ENCODE measurements around the gene KCNK16. TPM values are rescaled to one million over a fixed set of nuclear protein-coding genes. Genes with fewer than 3 reads are reported as not detected.
"Not testable (repeated sequence)": the region's sequence is repeated elsewhere in the genome, so short reads cannot be mapped to it uniquely, and the experiment has no call there.

The KCNK16 gene
- polyA plus RNA-seq, 1 experiment, result not detected

DNA sequence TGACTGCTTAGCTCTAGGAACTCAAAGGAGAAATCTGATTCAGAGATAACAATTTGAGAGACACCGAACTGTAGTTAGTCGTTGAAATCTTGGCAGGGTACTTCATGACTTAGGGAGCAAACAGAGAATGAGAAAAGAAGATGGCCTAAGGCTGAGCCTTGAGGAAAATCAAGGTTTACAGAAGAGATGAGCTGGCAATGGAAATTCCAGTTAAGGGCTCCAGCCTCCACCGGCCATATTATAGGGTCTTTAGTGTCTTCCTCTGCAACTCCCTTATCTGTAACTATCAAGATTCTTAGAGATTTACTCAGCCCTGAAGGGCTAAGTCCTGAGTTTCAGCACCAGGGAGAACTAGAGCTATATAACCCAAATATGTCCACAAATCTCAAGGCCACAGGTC is 34.9 kb downstream of the KCNK16 start:
- TF ChIP-seq, protein P1, sequence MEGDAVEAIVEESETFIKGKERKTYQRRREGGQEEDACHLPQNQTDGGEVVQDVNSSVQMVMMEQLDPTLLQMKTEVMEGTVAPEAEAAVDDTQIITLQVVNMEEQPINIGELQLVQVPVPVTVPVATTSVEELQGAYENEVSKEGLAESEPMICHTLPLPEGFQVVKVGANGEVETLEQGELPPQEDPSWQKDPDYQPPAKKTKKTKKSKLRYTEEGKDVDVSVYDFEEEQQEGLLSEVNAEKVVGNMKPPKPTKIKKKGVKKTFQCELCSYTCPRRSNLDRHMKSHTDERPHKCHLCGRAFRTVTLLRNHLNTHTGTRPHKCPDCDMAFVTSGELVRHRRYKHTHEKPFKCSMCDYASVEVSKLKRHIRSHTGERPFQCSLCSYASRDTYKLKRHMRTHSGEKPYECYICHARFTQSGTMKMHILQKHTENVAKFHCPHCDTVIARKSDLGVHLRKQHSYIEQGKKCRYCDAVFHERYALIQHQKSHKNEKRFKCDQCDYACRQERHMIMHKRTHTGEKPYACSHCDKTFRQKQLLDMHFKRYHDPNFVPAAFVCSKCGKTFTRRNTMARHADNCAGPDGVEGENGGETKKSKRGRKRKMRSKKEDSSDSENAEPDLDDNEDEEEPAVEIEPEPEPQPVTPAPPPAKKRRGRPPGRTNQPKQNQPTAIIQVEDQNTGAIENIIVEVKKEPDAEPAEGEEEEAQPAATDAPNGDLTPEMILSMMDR (IDR thresholded peaks at IDR 0.05; ENCODE audit: insufficient read depth, low read depth, low read length), result no peak
- ChIA-PET CTCF (interaction anchor here (1.1 kb wide), 1 partner anchor 13 kb away, joined by 3 read pairs; no protein-coding TSS in a partner anchor), POLR2A (no interaction called here)
- Histone ChIP-seq H3K4me3 (ENCODE audit: low read depth, low read length) (no peak overlapping the region), H3K36me3 (ENCODE audit: control insufficient read depth, insufficient read depth, low read length) (no peaks in the 10 kb centered on the region), H3K27me3 (ENCODE audit: control insufficient read depth, insufficient read depth, low read length) (no peaks in the 10 kb centered on the region)
- DNase-seq (ENCODE audit: low read depth), result no peak

DNA sequence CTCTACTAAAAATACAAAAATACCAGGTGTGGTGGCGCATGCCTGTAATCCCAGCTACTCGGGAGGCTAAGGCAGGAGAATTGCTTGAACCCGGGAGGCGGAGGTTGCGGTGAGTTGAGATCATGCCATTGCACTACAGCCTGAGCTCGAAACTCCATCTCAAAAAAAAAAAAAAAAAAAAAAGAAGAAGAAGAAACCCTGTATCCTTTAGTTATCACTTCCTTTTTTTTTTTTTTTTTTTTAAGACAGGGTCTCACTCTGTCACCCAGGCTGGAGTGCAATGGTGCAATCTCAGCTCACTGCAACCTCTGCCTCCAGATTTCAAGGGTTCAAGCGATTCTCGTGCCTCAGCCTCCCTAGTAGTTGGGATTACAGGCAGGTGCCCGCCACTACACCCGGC is 35.9 kb downstream of the KCNK16 start:
- H3K36me3 ChIP-seq (ENCODE audit: control insufficient read depth, insufficient read depth, low read length); H3K4me3 ChIP-seq (ENCODE audit: low read depth, low read length); DNase-seq (ENCODE audit: low read depth); H3K27me3 ChIP-seq (ENCODE audit: control insufficient read depth, insufficient read depth, low read length); POLR2A ChIA-PET: not testable (repeated sequence)
- CTCF ChIA-PET, result interaction anchor here (1.7 kb wide), 1 partner anchor 17 kb away, joined by 6 read pairs; no protein-coding TSS in a partner anchor

DNA sequence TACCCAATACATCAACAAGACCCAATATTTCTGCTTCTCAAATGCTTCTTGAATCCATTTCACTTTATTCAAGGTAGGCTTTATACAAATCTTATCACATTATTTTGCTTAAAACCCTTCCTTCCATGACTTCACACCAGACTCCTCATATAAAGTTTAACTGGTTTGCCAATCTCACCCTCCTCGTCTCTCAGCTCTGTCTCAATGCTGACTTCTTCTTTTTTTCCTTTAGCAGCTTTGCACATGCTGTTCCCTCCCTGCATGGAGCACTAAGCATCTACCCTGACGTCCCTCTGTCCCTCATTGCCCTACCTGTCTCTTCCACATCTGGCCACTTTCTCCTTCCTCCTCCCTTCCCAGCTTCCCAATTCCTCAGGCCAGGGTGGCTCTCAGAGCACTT is 39.7 kb downstream of the KCNK16 start:
- ChIA-PET CTCF (interaction anchor here (0.7 kb wide), 1 partner anchor 20 kb away, joined by 4 read pairs; no protein-coding TSS in a partner anchor), POLR2A (no interaction called here)
- Histone ChIP-seq H3K4me3 (ENCODE audit: low read depth, low read length) (no peak overlapping the region), H3K27me3 (ENCODE audit: control insufficient read depth, insufficient read depth, low read length) (no peaks in the 10 kb centered on the region), H3K36me3 (ENCODE audit: control insufficient read depth, insufficient read depth, low read length) (no peaks in the 10 kb centered on the region)
- TF ChIP-seq, protein P1 (IDR thresholded peaks at IDR 0.05; ENCODE audit: insufficient read depth, low read depth, low read length), result no peak
- DNase-seq (ENCODE audit: low read depth), result no peak

DNA sequence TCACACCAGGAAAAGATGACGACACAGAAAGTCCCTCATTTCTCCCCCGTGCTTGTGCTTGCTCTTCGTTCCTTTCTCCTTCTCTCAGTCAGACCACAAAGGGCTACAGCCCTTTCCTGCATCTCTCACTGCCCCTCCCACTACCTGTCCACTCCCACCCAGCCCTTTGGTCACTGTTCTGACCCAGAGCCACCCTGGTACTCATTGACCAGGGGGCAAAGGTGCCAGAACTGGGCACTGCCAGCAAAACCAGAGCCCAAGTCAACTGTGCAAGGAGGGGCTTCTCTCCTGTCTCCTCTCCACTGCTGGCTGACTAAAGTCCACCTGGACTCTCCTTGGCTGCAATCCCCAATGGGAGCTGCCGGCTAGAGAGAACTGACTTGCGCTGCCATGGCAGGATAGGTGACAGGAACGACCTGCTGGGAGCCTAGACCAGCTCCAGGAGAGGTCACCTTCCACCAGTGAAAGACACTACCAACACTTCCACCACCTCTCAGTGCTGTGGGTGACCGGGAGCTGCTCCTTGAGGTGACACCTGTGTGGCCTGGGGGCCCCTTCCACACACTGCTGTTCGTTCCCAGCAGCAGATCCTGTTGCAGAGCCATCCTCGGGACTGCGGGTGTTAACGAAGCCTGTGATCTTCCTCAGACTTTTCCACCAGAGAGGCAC is 41.1 kb downstream of the KCNK16 start:
- no peaks in the 10 kb centered on the region for H3K36me3 ChIP-seq (ENCODE audit: control insufficient read depth, insufficient read depth, low read length)
- TF ChIP-seq, protein P1 (IDR thresholded peaks at IDR 0.05; ENCODE audit: insufficient read depth, low read depth, low read length), result no peak
- H3K4me3 ChIP-seq (ENCODE audit: low read depth, low read length), result no peak overlapping the region
- ChIA-PET CTCF (interaction anchor here (0.6 kb wide), 1 partner anchor 338 kb away, joined by 3 read pairs; no protein-coding TSS in a partner anchor), POLR2A (no interaction called here)
- H3K27me3 ChIP-seq (ENCODE audit: control insufficient read depth, insufficient read depth, low read length), result no peaks in the 10 kb centered on the region
- no peak for DNase-seq (ENCODE audit: low read depth)

DNA sequence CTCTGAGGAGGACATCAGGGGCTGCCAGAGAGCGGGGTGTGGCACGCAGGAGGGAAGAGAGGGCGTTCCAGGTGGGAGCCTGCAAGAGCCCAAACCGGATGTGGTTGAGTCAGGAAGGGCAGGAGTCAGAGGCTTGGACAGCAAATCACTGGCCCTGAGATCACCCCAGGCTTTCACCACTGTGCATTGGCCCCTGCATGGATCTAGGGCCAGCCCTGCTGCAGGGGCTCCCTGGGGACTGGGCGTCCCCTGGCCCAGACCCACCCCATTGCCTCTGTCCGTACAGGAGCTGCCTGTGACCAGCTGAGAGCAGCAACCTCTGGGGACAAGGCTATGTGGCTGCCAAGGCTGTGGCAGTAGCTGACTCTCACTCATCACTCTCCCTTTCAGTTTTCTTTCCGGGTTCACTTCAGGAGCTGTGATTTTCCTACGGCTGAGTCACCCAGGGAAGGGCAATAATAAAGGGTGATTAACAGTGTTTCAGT is 42.2 kb downstream of the KCNK16 start:
- no peaks in the 10 kb centered on the region for H3K27me3 ChIP-seq (ENCODE audit: control insufficient read depth, insufficient read depth, low read length)
- H3K36me3 ChIP-seq (ENCODE audit: control insufficient read depth, insufficient read depth, low read length), result no peaks in the 10 kb centered on the region
- POLR2A ChIA-PET, result interaction anchor here (0.6 kb wide), 1 partner anchor 26 kb away, joined by 3 read pairs; no protein-coding TSS in a partner anchor
- TF ChIP-seq, protein P1 (IDR thresholded peaks at IDR 0.05; ENCODE audit: insufficient read depth, low read depth, low read length), result no peak
- H3K4me3 ChIP-seq (ENCODE audit: low read depth, low read length), result no peak overlapping the region
- CTCF ChIA-PET, result interaction anchor here (1.5 to 1.6 kb wide), 2 partner anchors 22 to 30 kb away, joined by 4 to 5 read pairs; no protein-coding TSS in a partner anchor
- DNase-seq (ENCODE audit: low read depth), result no peak

Measured in BJ (cell line).